ENCODE measurements around the gene PTPRN2. TPM values are rescaled to one million over a fixed set of nuclear protein-coding genes. Genes with fewer than 3 reads are reported as not detected.

PTPRN2 gene
- total and polyA plus RNA-seq, 2 donors (not counting 1 experiment from before 2014, with no cell fraction given) = 0.54 to 1.2 TPM

DNA sequence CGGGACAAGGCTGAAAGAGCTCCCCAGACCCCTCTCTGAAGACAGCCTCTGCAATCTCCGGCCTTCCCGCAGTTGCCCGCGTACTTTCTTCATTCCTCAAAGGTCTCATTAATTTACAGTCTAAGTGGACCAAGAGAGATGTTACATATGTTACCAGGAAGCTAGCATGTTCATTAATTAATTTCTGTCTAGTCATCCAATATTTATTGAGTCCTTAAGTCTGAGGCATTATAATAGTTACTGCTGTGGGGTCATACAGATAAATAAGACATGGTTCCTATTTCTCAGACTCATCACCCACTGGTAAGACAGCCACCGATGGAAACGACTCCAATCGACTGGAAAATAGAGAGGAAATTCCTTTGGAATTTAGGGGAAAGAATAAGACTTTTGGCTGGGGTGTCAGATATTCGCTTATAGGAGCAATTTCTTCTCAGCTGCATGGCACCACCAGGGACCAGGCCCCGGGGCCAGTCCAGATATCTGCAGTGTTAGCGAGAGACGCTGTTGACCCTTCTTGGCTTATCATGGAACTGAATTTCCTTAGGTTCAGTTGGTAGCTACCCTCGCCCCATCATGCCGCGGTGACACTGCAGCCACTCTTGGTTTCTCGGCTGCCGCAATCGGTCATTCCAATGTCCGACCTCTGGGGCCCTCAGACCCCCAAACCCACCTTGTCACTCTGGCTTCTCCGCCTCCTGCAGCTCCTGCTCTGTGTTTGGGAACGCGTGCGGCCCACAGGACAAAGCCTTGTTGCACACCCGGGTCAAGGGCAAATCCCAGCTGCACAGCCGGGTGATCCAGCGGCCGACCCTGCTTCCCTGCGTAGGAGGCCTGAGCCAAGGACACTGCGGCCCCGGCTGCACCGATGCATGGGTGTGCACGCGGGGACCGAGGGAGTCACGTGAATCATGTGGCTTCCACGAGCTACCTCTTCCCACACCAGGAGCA, 867.6 kb downstream of the PTPRN2 start:
- Histone ChIP-seq H3K4me2 (ENCODE audit: extremely low read depth, insufficient read depth, low read length) (no peak overlapping the region), H3K4me3 (replicated peaks in 1 of 4; ENCODE audit: control extremely low read depth in 1 of 4, insufficient read depth in 1 of 4, low read depth in 3 of 4, low read length in 4 of 4) (no peak overlapping the region), H3K79me2 (ENCODE audit: control insufficient read depth, insufficient read depth, low read length) (no peaks in the 10 kb centered on the region), H3K9ac (ENCODE audit: insufficient read depth, low read length) (no peak overlapping the region), H3K27me3 (ENCODE audit: control insufficient read depth, insufficient read depth, low read length) (no peaks in the 10 kb centered on the region), H3K36me3 (ENCODE audit: control insufficient read depth, insufficient read depth, low read length) (no peaks in the 10 kb centered on the region), H2AFZ (ENCODE audit: low read length) (no peak overlapping the region), H3K9me3 (ENCODE audit: control insufficient read depth, insufficient read depth, low read depth, low read length) (no peaks in the 10 kb centered on the region), H3K4me1 (ENCODE audit: control insufficient read depth, extremely low read depth, insufficient read depth, low read length) (no peaks in the 10 kb centered on the region), H3K27ac (ENCODE audit: insufficient read depth, low read length) (no peak overlapping the region), H4K20me1 (ENCODE audit: control insufficient read depth, extremely low read depth, insufficient read depth, low read length) (no peaks in the 10 kb centered on the region)
- no peak for TF ChIP-seq EZH2 (IDR thresholded peaks at IDR 0.05; ENCODE audit: low read length, missing control alignments)
- TF ChIP-seq, protein P1, sequence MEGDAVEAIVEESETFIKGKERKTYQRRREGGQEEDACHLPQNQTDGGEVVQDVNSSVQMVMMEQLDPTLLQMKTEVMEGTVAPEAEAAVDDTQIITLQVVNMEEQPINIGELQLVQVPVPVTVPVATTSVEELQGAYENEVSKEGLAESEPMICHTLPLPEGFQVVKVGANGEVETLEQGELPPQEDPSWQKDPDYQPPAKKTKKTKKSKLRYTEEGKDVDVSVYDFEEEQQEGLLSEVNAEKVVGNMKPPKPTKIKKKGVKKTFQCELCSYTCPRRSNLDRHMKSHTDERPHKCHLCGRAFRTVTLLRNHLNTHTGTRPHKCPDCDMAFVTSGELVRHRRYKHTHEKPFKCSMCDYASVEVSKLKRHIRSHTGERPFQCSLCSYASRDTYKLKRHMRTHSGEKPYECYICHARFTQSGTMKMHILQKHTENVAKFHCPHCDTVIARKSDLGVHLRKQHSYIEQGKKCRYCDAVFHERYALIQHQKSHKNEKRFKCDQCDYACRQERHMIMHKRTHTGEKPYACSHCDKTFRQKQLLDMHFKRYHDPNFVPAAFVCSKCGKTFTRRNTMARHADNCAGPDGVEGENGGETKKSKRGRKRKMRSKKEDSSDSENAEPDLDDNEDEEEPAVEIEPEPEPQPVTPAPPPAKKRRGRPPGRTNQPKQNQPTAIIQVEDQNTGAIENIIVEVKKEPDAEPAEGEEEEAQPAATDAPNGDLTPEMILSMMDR (conservative IDR thresholded peaks at IDR 0.05 in 1 of 2, IDR thresholded peaks at IDR 0.05 in 1 of 2; ENCODE audit: low read depth in 1 of 2, low read length in 2 of 2) = no peak
- DNase-seq (ENCODE audit: low read depth in 2 of 2) = no peak

DNA sequence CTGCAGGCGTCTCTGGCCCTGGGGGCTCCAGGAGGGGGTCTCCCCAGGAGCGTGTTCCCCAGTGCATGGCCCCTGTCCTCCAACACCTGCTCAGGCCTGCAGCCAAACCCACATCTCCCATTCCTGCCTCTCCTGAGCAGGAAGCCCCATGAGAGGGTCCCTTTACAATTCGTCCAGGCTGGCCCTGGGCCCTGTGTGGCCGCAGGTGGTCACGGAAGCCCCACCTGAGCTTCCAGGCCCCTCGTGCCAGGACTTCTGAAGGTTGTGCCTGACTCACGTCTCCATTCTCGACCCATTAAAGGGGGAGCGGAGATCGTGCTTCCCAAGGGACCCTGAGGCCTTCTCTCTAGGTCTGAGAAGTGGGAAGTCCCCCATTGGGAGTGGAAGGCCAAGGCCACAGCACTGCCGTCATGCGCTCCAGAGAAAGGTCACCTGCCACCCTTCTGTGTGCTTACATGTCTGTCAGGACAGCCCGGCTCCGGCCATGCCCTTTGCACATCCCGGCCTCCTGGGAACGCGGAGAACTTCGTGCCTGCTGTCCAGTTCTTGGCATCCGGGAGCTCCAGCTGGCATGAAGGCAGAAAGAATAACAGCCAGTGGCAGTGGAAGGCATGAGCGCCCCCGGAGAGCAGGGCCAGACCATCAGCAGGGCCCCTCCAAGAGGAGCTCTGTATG, 868.5 kb downstream of the PTPRN2 start:
- no peak overlapping the region for H2AFZ ChIP-seq (ENCODE audit: low read length)
- no peaks in the 10 kb centered on the region for H4K20me1 ChIP-seq (ENCODE audit: control insufficient read depth, extremely low read depth, insufficient read depth, low read length)
- H3K9me3 ChIP-seq (ENCODE audit: control insufficient read depth, insufficient read depth, low read depth, low read length) = no peaks in the 10 kb centered on the region
- no peaks in the 10 kb centered on the region for H3K36me3 ChIP-seq (ENCODE audit: control insufficient read depth, insufficient read depth, low read length)
- no peak overlapping the region for H3K4me3 ChIP-seq (replicated peaks in 1 of 4; ENCODE audit: control extremely low read depth in 1 of 4, insufficient read depth in 1 of 4, low read depth in 3 of 4, low read length in 4 of 4)
- no peaks in the 10 kb centered on the region for H3K4me1 ChIP-seq (ENCODE audit: control insufficient read depth, extremely low read depth, insufficient read depth, low read length)
- no peak overlapping the region for H3K9ac ChIP-seq (ENCODE audit: insufficient read depth, low read length)
- no peak overlapping the region for H3K27ac ChIP-seq (ENCODE audit: insufficient read depth, low read length)
- DNase-seq (ENCODE audit: low read depth in 2 of 2) = no peak
- H3K27me3 ChIP-seq (ENCODE audit: control insufficient read depth, insufficient read depth, low read length) = no peaks in the 10 kb centered on the region
- H3K79me2 ChIP-seq (ENCODE audit: control insufficient read depth, insufficient read depth, low read length) = no peaks in the 10 kb centered on the region
- no peak overlapping the region for H3K4me2 ChIP-seq (ENCODE audit: extremely low read depth, insufficient read depth, low read length)
- no peak for TF ChIP-seq EZH2 (IDR thresholded peaks at IDR 0.05; ENCODE audit: low read length, missing control alignments)
- TF ChIP-seq, protein P1 (conservative IDR thresholded peaks at IDR 0.05 in 1 of 2, IDR thresholded peaks at IDR 0.05 in 1 of 2; ENCODE audit: low read depth in 1 of 2, low read length in 2 of 2) = no peak

GRCh38 chr7:157718303-157719007, 869.2 kb downstream of the PTPRN2 start:
- H2AFZ ChIP-seq (ENCODE audit: low read length) = no peak overlapping the region
- H3K9ac ChIP-seq (ENCODE audit: insufficient read depth, low read length) = no peak overlapping the region
- no peak overlapping the region for H3K4me3 ChIP-seq (replicated peaks in 1 of 4; ENCODE audit: control extremely low read depth in 1 of 4, insufficient read depth in 1 of 4, low read depth in 3 of 4, low read length in 4 of 4)
- H4K20me1 ChIP-seq (ENCODE audit: control insufficient read depth, extremely low read depth, insufficient read depth, low read length) = no peaks in the 10 kb centered on the region
- no peak overlapping the region for H3K27ac ChIP-seq (ENCODE audit: insufficient read depth, low read length)
- TF ChIP-seq, protein P1 (conservative IDR thresholded peaks at IDR 0.05 in 1 of 2, IDR thresholded peaks at IDR 0.05 in 1 of 2; ENCODE audit: low read depth in 1 of 2, low read length in 2 of 2) = no peak
- TF ChIP-seq EZH2 (IDR thresholded peaks at IDR 0.05; ENCODE audit: low read length, missing control alignments) = no peak
- H3K9me3 ChIP-seq (ENCODE audit: control insufficient read depth, insufficient read depth, low read depth, low read length) = no peaks in the 10 kb centered on the region
- H3K4me1 ChIP-seq (ENCODE audit: control insufficient read depth, extremely low read depth, insufficient read depth, low read length) = no peaks in the 10 kb centered on the region
- no peaks in the 10 kb centered on the region for H3K27me3 ChIP-seq (ENCODE audit: control insufficient read depth, insufficient read depth, low read length)
- DNase-seq (ENCODE audit: low read depth in 2 of 2) = no peak
- H3K4me2 ChIP-seq (ENCODE audit: extremely low read depth, insufficient read depth, low read length) = no peak overlapping the region
- H3K36me3 ChIP-seq (ENCODE audit: control insufficient read depth, insufficient read depth, low read length) = no peaks in the 10 kb centered on the region
- no peaks in the 10 kb centered on the region for H3K79me2 ChIP-seq (ENCODE audit: control insufficient read depth, insufficient read depth, low read length)

Data from fibroblast of lung (primary cell).